HG03565 (cell line): ENCODE measurements around the gene TOR4A.

Experiments used
- ATAC-seq: cut with Tn5 transposase; IDR thresholded peaks from one replicate; pipeline ENCODE4 v1.9.1; 2021; ENCODE audit warnings: mild to moderate bottlenecking, moderate library complexity; ENCODE audit not compliant: unreplicated experiment

TOR4A gene

DNA sequence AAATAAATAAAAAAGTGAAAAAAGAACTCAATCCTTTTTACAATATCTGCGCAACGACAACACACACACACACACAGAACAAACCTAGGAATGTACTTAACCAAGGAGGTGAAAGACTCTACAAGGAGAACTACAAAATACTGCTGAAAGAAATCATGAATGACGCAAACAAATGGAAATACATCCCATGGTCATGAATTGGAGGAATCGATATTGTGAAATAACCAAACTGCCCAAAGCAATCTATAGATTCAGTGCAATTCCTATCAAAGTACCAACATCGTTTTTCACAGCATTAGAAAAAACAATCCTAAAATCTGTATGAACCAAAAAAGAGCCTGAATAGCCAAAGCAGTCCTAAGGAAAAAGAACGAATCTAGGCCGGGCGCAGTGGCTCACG, 54.4 kb downstream of the TOR4A start:
- no peak for ATAC-seq
